HEK293 (cell line): ENCODE results near the gene SUPT5H.

ENCODE experiments used
- KLF1 ChIP-seq: fragments of 450-650 bp; formaldehyde crosslinking; IDR thresholded peaks from 2 replicates; pipeline ENCODE4 v1.5.1; 2016; ENCODE audit warnings: missing biosample characterization, missing genetic modification characterization
- KLF16 ChIP-seq: fragments of 450-650 bp; formaldehyde crosslinking; IDR thresholded peaks from 2 replicates; pipeline ENCODE4 v1.5.1; 2017; ENCODE audit warnings: missing biosample characterization, missing genetic modification characterization
- KLF8 ChIP-seq: fragments of 450-650 bp; formaldehyde crosslinking; IDR thresholded peaks from 2 replicates; pipeline ENCODE4 v1.5.1; 2016; ENCODE audit warnings: missing biosample characterization, missing genetic modification characterization
- TSHZ1 ChIP-seq: fragments of 450-650 bp; formaldehyde crosslinking; IDR thresholded peaks from 2 replicates; pipeline ENCODE4 v1.5.1; 2016; ENCODE audit warnings: missing biosample characterization, missing genetic modification characterization, borderline replicate concordance
- YY2 ChIP-seq: fragments of 450-650 bp; formaldehyde crosslinking; IDR thresholded peaks from 2 replicates; pipeline ENCODE4 v1.5.1; 2016; ENCODE audit warnings: missing biosample characterization, missing genetic modification characterization
- ZBTB20 ChIP-seq: fragments of 450-650 bp; formaldehyde crosslinking; IDR thresholded peaks from 2 replicates; pipeline ENCODE4 v1.5.1; 2016; ENCODE audit warnings: missing biosample characterization, missing genetic modification characterization
- ZBTB26 ChIP-seq: fragments of 450-650 bp; formaldehyde crosslinking; optimal IDR thresholded peaks from 2 replicates; pipeline ENCODE3; 2016; ENCODE audit warnings: missing biosample characterization, mild to moderate bottlenecking, missing genetic modification characterization
- ZBTB8A ChIP-seq: fragments of 450-650 bp; formaldehyde crosslinking; IDR thresholded peaks from 2 replicates; pipeline ENCODE4 v1.5.1; 2016; ENCODE audit warnings: missing biosample characterization, missing genetic modification characterization
- ZEB2 ChIP-seq: fragments of 450-650 bp; formaldehyde crosslinking; IDR thresholded peaks from 2 replicates; pipeline ENCODE4 v1.5.1; 2016; ENCODE audit warnings: missing biosample characterization, missing genetic modification characterization
- ZFHX2 ChIP-seq: fragments of 450-650 bp; formaldehyde crosslinking; conservative IDR thresholded peaks from 2 replicates; pipeline ENCODE4 v1.5.1; 2016; ENCODE audit warnings: missing biosample characterization, missing genetic modification characterization
- ZIC2 ChIP-seq: fragments of 450-650 bp; formaldehyde crosslinking; IDR thresholded peaks from 2 replicates; pipeline ENCODE4 v1.5.1; 2016; ENCODE audit warnings: missing biosample characterization, missing genetic modification characterization
- ZNF335 ChIP-seq: fragments of 450-650 bp; formaldehyde crosslinking; conservative IDR thresholded peaks from 2 replicates; pipeline ENCODE4 v1.5.1; 2016; ENCODE audit warnings: missing biosample characterization, missing genetic modification characterization
- ZNF350 ChIP-seq: fragments of 450-650 bp; formaldehyde crosslinking; IDR thresholded peaks from 2 replicates; pipeline ENCODE4 v1.5.0; 2017; ENCODE audit warnings: missing biosample characterization, mild to moderate bottlenecking, missing genetic modification characterization
- ZNF391 ChIP-seq: fragments of 450-650 bp; formaldehyde crosslinking; IDR thresholded peaks from 2 replicates; pipeline ENCODE4 v1.5.1; 2016; ENCODE audit warnings: low read depth, missing biosample characterization, missing genetic modification characterization, borderline replicate concordance
- ZNF580 ChIP-seq: fragments of 450-650 bp; formaldehyde crosslinking; IDR thresholded peaks from 2 replicates; pipeline ENCODE4 v1.5.1; 2016; ENCODE audit warnings: missing biosample characterization, missing genetic modification characterization
- ZNF621 ChIP-seq: fragments of 450-650 bp; formaldehyde crosslinking; IDR thresholded peaks from 2 replicates; pipeline ENCODE4 v1.5.1; 2017; ENCODE audit warnings: missing biosample characterization, missing genetic modification characterization
- ZNF629 ChIP-seq: fragments of 450-650 bp; formaldehyde crosslinking; IDR thresholded peaks from 2 replicates; pipeline ENCODE4 v1.5.1; 2017; ENCODE audit warnings: missing biosample characterization, missing genetic modification characterization
- ZNF692 ChIP-seq: fragments of 450-650 bp; formaldehyde crosslinking; IDR thresholded peaks from 2 replicates; pipeline ENCODE4 v1.5.1; 2016; ENCODE audit warnings: missing biosample characterization, missing genetic modification characterization
- ZNF76 ChIP-seq: fragments of 450-650 bp; formaldehyde crosslinking; IDR thresholded peaks from 2 replicates; pipeline ENCODE4; 2016; ENCODE audit warnings: low read depth, missing biosample characterization, missing genetic modification characterization, borderline replicate concordance
- ZSCAN30 ChIP-seq: fragments of 450-650 bp; IDR thresholded peaks from 2 replicates; pipeline ENCODE4 v1.5.1; 2018; ENCODE audit warnings: missing biosample characterization, mild to moderate bottlenecking, missing genetic modification characterization, moderate library complexity
- ZSCAN5A ChIP-seq: fragments of 450-650 bp; formaldehyde crosslinking; IDR thresholded peaks from 2 replicates; pipeline ENCODE4 v1.5.1; 2016; ENCODE audit warnings: missing biosample characterization, missing genetic modification characterization
- TF ChIP-seq, protein P1 (sequence below): fragments of 450-650 bp; formaldehyde crosslinking; IDR thresholded peaks from 2 replicates; pipeline ENCODE4 v1.5.1; 2016; ENCODE audit warnings: missing biosample characterization, missing genetic modification characterization
- TF ChIP-seq, protein P2 (sequence below): fragments of 450-650 bp; formaldehyde crosslinking; IDR thresholded peaks from 2 replicates; pipeline ENCODE4 v1.5.1; 2017; ENCODE audit warnings: missing biosample characterization, missing genetic modification characterization

Gene SUPT5H

GRCh38 chr19:39435499-39436349, 9.7 kb upstream of the SUPT5H start, which contains the start of gene RPS16 (continued):
- TF ChIP-seq TSHZ1 (tag by site-specific recombination) (0 out of 2 replicates have a peak, but pooled peaks have one; percentile 39), ZNF621 (tag by site-specific recombination) (no peak), KLF8 (tag by site-specific recombination) (peak; percentile 100), KLF16 (peak; percentile 93), ZNF629 (tag by site-specific recombination) (peak; percentile 88), ZNF692 (tag by site-specific recombination) (peak; percentile 87), ZNF350 (tag by site-specific recombination) (no peak), ZFHX2 (tag by site-specific recombination) (peak; percentile 92), ZSCAN5A (tag by site-specific recombination) (peak; percentile 61; the same call in 1 of the 2 replicates), ZIC2 (tag by site-specific recombination) (0 out of 2 replicates have a peak, but pooled peaks have one; percentile 24), ZNF580 (tag by site-specific recombination) (peak; percentile 100), KLF1 (tag by site-specific recombination) (peak; percentile 93), ZBTB20 (tag by site-specific recombination) (peak; percentile 71), ZNF391 (tag by site-specific recombination) (peak; percentile 80), YY2 (tag by site-specific recombination) (peak; percentile 79), ZBTB8A (tag by site-specific recombination) (peak; percentile 75), ZBTB26 (tag by site-specific recombination) (peak; percentile 70), ZEB2 (peak; percentile 88), ZNF76 (peak; percentile 77), ZSCAN30 (tag by site-specific recombination) (peak; percentile 79), ZNF335 (tag by site-specific recombination) (peak; percentile 75)
- TF ChIP-seq, protein P1, sequence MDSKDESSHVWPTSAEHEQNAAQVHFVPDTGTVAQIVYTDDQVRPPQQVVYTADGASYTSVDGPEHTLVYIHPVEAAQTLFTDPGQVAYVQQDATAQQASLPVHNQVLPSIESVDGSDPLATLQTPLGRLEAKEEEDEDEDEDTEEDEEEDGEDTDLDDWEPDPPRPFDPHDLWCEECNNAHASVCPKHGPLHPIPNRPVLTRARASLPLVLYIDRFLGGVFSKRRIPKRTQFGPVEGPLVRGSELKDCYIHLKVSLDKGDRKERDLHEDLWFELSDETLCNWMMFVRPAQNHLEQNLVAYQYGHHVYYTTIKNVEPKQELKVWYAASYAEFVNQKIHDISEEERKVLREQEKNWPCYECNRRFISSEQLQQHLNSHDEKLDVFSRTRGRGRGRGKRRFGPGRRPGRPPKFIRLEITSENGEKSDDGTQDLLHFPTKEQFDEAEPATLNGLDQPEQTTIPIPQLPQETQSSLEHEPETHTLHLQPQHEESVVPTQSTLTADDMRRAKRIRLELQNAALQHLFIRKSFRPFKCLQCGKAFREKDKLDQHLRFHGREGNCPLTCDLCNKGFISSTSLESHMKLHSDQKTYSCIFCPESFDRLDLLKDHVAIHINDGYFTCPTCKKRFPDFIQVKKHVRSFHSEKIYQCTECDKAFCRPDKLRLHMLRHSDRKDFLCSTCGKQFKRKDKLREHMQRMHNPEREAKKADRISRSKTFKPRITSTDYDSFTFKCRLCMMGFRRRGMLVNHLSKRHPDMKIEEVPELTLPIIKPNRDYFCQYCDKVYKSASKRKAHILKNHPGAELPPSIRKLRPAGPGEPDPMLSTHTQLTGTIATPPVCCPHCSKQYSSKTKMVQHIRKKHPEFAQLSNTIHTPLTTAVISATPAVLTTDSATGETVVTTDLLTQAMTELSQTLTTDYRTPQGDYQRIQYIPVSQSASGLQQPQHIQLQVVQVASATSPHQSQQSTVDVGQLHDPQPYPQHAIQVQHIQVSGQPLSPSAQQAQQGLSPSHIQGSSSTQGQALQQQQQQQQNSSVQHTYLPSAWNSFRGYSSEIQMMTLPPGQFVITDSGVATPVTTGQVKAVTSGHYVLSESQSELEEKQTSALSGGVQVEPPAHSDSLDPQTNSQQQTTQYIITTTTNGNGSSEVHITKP (tag by site-specific recombination): peak; percentile 94
- TF ChIP-seq, protein P2, sequence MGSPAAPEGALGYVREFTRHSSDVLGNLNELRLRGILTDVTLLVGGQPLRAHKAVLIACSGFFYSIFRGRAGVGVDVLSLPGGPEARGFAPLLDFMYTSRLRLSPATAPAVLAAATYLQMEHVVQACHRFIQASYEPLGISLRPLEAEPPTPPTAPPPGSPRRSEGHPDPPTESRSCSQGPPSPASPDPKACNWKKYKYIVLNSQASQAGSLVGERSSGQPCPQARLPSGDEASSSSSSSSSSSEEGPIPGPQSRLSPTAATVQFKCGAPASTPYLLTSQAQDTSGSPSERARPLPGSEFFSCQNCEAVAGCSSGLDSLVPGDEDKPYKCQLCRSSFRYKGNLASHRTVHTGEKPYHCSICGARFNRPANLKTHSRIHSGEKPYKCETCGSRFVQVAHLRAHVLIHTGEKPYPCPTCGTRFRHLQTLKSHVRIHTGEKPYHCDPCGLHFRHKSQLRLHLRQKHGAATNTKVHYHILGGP (tag by site-specific recombination): peak; percentile 67
